Measurements from ENCODE around the gene TRMT13.

DNA sequence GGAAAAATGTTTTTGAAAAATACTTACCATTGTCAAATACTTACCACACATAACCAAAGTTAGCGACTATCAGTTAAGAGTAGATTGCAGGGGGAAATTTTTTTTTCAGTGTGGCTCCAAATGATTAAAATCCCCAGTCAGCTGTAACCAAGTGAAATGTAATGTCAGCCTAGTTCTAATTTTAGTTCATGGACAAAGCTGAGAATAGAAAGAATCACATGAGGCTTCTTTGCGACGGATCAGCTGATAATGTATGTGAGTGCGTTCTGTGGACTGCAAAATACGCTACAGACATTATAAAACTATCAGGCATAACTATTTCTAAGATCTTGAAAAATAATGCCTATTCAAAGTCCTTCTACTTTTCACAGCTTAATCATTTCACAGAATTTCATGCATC, 45.1 kb downstream of the TRMT13 start, which contains the start of gene LRRC39:
- no peak for TF ChIP-seq CTCF (IDR thresholded peaks at IDR 0.05)
- no peak for TF ChIP-seq POLR2A (IDR thresholded peaks at IDR 0.05)
